ENCODE data around the gene CENPM.

Gene CENPM

GRCh38 chr22:41933411-41934177 lies 13.4 kb downstream of the CENPM start:
- DNase-seq (ENCODE audit: low read depth): no peak
- no peak overlapping the region for H3K4me3 ChIP-seq (ENCODE audit: control insufficient read depth, low read depth, low read length)
- no peak for TF ChIP-seq CTCF (IDR thresholded peaks at IDR 0.05; ENCODE audit: control insufficient read depth, insufficient read depth, low read depth, low read length, missing control alignments)

GRCh38 chr22:41932353-41932752 lies 14.6 kb downstream of the CENPM start:
- no peak for TF ChIP-seq CTCF (IDR thresholded peaks at IDR 0.05; ENCODE audit: control insufficient read depth, insufficient read depth, low read depth, low read length, missing control alignments)
- no peak overlapping the region for H3K4me3 ChIP-seq (ENCODE audit: control insufficient read depth, low read depth, low read length)
- DNase-seq (ENCODE audit: low read depth): no peak

- no peak for TF ChIP-seq CTCF (IDR thresholded peaks at IDR 0.05; ENCODE audit: control insufficient read depth, insufficient read depth, low read depth, low read length, missing control alignments)
- DNase-seq (ENCODE audit: low read depth): no peak
- H3K4me3 ChIP-seq (ENCODE audit: control insufficient read depth, low read depth, low read length): no peak overlapping the region
Measured at GRCh38 chr22:41931701-41932269, 15.2 kb downstream of the CENPM start.

- DNase-seq (ENCODE audit: low read depth): no peak
- no peak for TF ChIP-seq CTCF (IDR thresholded peaks at IDR 0.05; ENCODE audit: control insufficient read depth, insufficient read depth, low read depth, low read length, missing control alignments)
Measured at GRCh38 chr22:41929418-41929810, 17.5 kb downstream of the CENPM start.

GRCh38 chr22:41928593-41929417 lies 18.1 kb downstream of the CENPM start:
- H3K4me3 ChIP-seq (ENCODE audit: control insufficient read depth, low read depth, low read length): no peak overlapping the region
- no peak for DNase-seq (ENCODE audit: low read depth)
- no peak for TF ChIP-seq CTCF (IDR thresholded peaks at IDR 0.05; ENCODE audit: control insufficient read depth, insufficient read depth, low read depth, low read length, missing control alignments)

More at GRCh38 chr22:41929418-41929810, 17.5 kb downstream of the CENPM start:
- H3K4me3 ChIP-seq (ENCODE audit: control insufficient read depth, low read depth, low read length): no peak overlapping the region

- no peak for DNase-seq (ENCODE audit: low read depth)
- no peak for TF ChIP-seq CTCF (IDR thresholded peaks at IDR 0.05; ENCODE audit: control insufficient read depth, insufficient read depth, low read depth, low read length, missing control alignments)
- H3K4me3 ChIP-seq (ENCODE audit: control insufficient read depth, low read depth, low read length): no peak overlapping the region
Measured at GRCh38 chr22:41927813-41928212, 19.1 kb downstream of the CENPM start.

All from AG09309 (cell line).